ENCODE data around the gene CDK18.

DNA sequence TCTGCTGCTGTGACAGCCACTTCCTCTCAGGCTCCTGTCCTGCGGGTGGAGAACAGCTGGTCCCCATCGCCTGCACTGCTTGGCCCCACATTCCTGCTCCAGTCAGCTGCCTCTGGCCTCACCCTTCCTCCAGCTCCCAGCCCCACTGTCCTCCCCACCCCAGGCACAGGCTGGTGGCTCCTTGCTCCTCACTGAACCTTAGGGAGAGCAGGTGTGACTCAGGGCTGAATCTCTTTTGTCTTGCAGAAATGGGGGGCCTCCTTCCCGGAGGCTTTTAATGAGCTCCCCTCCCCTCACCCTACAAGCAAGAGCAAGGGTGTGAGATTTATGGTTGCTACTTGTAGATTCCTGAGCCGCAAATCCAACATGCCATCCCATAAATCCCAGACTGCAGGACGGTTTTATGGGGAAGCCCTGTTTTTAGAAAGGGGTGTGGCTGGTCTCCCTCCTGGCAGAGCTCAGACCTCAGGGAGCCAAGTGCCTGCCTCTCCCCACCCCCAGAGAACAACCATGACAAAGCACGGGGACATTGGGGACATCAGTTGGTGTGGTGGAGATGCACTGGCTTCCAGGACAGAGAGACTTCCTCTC lies 15.2 kb downstream of the CDK18 start:
- TF ChIP-seq, protein P1, sequence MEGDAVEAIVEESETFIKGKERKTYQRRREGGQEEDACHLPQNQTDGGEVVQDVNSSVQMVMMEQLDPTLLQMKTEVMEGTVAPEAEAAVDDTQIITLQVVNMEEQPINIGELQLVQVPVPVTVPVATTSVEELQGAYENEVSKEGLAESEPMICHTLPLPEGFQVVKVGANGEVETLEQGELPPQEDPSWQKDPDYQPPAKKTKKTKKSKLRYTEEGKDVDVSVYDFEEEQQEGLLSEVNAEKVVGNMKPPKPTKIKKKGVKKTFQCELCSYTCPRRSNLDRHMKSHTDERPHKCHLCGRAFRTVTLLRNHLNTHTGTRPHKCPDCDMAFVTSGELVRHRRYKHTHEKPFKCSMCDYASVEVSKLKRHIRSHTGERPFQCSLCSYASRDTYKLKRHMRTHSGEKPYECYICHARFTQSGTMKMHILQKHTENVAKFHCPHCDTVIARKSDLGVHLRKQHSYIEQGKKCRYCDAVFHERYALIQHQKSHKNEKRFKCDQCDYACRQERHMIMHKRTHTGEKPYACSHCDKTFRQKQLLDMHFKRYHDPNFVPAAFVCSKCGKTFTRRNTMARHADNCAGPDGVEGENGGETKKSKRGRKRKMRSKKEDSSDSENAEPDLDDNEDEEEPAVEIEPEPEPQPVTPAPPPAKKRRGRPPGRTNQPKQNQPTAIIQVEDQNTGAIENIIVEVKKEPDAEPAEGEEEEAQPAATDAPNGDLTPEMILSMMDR (conservative IDR thresholded peaks at IDR 0.05; ENCODE audit: low read depth, low read length), result no peak
- TF ChIP-seq EZH2 (IDR thresholded peaks at IDR 0.05; ENCODE audit: borderline replicate concordance, low read depth, low read length, poor library complexity, severe bottlenecking), result no peak
